Stimulated activated CD8-positive, alpha-beta memory T cell treated with anti-CD3 and anti-CD28 coated beads, Interleukin-12 subunit alpha, Interleukin-12 subunit beta, amount 100 ng/mL, for 1 hour (primary cell): Measurements from ENCODE around the gene SLC37A2.

Source experiments
- DNase-seq: peaks from one replicate; pipeline ENCODE4 v3.0.0-alpha.2; 2020; ENCODE audit warnings: low read depth

The SLC37A2 gene

GRCh38 chr11:125071435-125071834 lies 8.3 kb downstream of the SLC37A2 start:
- DNase-seq: no peak

DNA sequence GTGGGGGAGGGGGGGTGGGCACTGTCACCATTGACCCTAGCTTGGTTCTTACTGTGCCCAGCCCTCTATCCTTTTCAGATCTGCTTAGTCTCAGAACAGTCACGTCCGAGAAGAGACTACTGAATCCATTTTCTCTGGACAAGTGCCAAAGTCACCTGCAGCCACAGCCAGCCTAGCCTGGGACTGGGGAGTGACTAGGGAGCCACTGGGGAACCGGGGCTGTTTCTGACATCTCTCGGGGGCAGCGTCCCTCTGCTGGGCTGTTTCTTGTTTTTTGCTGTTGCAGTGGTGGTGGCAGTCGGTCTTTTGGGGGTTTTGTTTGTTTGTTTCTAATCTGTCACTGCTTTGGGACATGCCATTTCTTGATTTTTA lies 8.7 kb downstream of the SLC37A2 start:
- no peak for DNase-seq

DNA sequence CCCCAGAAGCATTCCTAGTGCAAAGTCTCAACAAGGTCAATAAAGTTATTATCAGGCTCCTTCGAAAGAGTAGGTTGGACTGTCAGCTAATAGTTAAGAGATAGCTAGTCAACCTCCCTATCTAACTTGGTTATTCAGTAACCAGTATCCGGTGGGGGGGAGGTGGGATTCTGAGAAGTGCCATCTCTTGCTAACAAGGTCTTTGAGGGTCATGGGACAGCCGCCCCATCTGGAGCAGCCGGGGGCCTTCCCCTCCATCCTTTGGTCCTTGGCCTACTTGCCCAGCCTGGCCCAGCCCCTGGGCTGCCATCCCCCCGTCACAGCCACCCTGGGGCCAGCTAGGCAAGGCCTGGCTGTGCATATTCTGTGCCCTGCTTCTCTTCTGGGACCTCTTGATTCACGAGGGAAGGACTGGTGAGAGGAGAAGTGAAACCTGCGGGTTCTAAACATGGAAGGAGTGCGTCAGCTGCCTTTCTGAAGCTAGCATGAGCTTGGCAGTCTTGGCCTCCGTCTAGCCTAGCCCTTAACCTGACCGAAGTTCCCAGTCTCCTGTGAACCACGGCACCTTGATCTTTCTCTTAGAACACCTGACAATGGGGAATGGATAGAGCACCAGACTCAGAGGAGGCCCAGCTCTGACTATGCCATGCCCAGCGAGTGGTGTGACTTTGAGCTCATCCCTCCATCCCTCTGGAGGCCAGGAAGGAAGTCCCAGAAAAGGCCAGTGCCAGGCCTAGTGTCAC lies 9.3 kb downstream of the SLC37A2 start:
- DNase-seq: no peak

- no peak for DNase-seq
These were observed 10.0 kb downstream of the SLC37A2 start for GRCh38 chr11:125072961-125073590.

DNA sequence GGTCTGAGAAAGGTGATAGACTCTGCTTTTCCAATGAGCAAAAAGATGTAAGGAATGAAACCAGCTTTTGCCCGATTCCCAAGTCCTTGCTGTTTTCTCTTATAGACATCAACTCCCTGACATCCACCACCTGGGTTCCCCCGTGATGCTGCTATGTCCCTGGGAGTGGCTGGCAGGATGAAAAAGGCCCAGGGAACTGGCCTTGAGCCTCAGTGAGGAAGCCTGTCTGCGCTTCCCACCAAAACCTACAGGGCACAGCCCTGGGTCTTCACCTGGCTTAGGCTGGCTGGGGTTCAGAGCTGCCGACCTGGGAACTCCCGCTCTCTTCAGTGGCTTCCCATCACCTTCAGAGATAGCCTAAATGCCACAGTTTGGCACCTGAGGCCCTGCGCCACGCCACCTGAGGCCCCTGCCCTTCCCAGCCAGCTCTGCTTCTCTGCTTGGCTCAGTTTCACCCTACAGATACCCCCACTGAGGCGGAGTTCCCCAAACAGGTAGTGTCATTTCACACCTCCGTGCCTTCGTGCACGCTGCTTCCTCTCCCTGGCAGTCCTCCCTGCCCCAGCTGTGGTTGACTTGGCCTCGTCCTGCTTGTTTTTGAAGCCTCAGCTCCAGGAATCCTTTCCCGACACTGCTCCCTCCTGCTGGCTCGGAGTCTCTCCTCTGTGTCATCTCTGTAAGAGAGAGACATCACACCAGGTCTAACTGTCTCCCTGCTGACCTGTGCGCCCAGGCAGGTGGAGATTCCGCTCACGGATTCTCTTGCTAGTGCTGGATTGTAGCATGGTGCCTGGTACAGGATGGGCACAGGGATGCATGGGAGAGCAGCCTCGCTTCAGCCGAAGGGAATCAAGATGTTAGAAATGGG lies 10.7 kb downstream of the SLC37A2 start:
- DNase-seq: no peak

DNA sequence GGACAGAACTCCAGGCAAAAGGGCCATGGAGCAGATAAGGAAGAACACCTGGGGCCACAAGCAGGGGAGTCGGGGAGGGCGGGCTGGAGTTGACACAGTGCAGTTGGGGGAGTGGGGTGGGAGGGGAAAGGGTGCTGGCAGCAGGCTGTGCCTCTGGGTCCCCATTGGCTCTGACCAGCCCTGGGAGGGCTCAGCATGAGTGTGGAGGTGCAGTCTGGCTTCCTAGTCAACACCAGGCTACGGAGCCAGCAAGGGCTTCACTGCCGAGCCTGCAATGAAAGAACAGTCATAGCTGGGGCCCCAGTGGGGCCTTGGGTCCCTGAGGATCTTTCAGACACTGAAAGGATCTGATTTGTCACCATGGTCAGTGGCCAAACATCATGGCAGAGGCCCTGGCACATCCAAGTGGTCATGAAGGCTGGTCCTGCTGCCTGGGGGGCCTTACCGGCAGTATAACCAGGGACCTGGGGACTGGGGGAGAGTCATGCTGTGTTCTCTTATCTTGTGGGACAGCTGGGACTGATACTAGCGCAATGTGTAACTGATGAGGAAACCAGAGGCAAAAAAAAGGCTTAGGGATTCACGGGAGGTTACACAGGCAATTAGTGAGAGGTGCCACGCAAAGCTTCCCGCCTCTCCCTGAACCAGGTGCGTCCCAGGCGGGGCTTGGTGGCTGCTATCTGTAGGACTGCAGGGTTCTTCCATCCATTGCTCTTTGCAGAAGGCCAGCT lies 11.6 kb downstream of the SLC37A2 start:
- no peak for DNase-seq

DNA sequence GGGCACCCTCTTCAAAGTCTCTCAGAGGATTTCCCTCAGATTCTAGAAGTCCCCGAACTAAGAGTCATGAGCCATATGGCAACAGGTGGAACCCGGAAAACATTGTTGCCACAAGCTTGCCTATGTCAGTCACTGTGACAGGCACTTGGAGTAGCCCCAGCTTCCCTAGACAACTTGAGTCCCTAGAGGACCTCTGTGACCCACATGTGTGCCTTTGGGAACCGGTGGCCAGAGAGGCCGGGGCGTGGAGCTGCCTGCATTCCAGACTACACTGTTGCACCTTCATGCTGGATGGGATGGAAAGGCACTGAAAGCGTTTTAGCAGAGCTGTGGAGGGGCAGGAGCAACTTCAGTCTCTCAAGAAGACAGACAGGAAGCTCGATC lies 12.1 kb downstream of the SLC37A2 start:
- no peak for DNase-seq

GRCh38 chr11:125075900-125076317 lies 12.8 kb downstream of the SLC37A2 start:
- no peak for DNase-seq

- no peak for DNase-seq
These were observed 13.4 kb downstream of the SLC37A2 start for GRCh38 chr11:125076378-125076945.

DNA sequence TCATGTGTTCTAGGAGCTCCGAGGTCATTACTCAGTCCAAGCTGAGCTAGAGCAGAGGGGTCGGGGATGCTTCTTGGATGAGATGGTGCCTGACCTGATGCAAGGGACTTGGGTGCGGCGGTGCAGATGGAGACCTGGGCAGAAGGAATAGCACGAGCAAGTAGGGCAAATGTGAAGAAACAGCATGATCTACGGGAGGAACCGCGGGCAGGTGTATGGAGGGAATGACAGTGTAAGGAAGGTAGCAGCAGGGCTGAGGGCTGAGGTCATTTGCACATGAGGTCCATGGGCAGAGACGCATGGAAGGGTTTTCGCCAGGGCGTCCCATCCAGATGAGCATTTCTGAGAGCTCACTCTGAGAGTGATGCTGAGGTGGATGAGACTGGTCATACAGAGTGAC lies 14.9 kb downstream of the SLC37A2 start:
- no peak for DNase-seq

DNA sequence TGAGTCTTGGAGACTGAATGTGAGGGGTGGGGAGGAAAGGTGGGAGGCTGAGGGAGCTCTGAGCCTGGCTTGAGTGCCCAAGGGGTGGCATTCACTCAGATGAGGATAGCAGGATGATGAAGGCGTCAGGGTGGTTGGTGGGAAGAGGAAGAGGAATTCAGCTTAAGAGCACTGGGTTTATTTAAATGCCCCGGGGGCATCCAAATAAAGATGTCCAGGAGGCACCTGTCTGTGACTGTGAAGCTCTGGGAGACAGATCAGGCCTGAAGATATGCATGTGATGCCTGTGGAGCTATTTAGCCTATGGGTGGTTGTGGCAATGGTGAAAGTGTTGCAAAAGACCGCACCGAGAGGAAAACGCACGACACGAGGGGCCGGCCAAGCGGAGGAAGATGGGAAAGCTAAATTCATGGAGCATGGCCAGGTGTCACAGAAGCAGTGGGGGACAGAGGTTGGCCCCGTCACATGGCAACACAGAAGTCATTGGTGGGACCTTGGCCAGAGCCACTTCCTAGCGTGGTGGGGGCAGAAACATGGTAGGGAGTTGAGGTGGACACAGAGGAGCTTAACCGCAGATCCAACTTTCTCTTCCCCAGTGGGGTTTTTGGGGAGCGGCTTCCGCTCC lies 15.5 kb downstream of the SLC37A2 start:
- no peak for DNase-seq

- no peak for DNase-seq
These were observed 16.2 kb downstream of the SLC37A2 start for GRCh38 chr11:125079151-125079877.

DNA sequence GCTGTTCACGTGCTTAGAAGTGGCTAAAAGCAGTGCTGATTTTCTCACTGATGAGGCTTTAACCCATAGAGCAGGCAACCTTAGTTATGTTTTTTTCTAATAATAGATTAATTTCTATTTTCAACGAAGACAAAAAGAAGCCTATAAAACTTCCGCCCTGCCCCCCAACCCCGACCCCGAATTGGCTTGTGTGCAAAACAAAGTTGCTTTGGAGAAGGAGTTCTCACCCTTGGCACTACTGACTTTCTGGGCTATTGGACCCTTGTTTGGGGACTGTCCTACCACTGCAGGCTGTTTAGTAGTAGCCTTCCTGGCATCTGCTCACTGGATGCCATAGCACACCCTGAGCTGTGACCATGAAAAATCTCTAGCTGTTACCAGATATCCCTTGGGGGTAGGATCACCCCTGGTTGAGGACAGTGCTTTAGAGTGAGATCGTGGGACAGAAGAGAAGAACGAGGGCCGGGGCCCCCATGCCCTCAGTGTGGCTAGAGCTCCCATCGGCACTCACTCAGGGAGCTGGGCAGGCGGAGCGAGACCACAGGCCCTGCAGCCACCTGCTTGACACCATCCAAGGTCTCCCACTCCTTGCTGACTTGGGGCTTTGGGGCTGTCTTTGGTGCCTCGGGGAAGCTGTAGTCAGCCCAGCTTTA lies 16.9 kb downstream of the SLC37A2 start:
- no peak for DNase-seq

DNA sequence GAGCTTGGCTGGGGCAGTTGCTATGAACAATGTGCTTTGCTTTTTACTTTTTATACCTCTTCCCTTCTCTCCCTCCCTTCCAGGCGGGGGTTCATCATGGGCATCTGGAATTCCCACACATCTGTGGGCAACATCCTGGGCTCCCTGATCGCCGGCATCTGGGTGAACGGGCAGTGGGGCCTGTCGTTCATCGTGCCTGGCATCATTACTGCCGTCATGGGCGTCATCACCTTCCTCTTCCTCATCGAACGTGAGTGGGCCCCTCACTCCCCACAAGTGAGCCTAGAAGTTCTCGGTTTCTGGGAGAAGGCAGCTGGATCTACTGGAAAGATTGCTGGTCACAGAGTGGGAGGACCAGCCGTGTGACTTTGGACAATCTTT lies 17.4 kb downstream of the SLC37A2 start:
- no peak for DNase-seq

GRCh38 chr11:125081098-125081798 lies 18.1 kb downstream of the SLC37A2 start:
- no peak for DNase-seq

DNA sequence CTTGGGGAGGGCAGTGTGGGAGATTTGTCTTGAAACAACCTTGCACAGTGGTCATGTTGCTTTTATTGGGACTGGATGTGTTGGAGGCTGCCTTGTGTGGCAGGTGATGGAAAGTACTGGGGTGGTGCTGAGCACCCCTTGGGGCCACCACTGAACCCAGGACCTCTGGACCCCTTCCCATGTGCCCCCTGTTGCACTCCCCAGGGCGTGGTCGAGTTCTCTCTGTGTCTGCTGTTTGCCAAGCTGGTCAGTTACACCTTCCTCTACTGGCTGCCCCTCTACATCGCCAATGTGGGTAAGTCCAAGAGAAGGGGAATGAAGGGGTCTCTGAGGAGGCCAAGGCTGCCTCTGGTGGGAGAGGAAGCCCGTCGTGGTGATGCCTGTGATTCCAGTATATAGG lies 18.9 kb downstream of the SLC37A2 start:
- no peak for DNase-seq

DNA sequence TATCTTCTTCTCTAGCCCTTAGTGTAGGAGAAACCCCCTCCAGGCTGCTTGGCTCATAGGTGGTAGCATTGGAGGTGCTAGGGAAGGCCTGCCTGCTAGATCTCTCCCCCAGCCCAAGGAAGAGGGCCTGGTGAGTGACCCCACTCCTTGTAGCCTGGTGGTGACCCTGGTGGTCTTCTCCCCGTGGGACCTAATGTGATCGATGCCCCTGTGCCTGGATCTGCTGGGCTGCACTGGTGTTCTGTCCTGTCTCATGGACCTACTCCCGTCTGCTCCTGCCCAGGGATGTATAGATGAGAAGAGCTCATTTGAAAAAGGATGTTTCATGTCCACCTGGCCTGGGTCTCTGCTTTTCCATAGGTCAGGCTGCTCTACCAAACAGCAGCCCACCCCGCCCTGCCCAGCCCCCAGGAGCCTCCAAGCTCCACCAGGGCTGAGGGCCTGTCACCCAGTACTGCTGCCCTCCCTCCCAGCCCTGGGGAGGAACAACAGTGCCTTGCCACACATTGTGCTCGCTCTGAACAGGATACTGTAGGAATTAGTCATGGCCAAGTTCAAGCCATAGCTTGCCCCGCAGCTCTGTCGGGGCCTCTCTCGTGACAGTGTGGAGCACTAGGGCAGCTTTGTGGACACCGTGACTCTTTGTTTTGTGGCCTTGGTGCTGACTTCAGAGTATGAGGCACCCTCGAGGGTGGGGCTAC lies 19.7 kb downstream of the SLC37A2 start:
- DNase-seq: no peak

DNA sequence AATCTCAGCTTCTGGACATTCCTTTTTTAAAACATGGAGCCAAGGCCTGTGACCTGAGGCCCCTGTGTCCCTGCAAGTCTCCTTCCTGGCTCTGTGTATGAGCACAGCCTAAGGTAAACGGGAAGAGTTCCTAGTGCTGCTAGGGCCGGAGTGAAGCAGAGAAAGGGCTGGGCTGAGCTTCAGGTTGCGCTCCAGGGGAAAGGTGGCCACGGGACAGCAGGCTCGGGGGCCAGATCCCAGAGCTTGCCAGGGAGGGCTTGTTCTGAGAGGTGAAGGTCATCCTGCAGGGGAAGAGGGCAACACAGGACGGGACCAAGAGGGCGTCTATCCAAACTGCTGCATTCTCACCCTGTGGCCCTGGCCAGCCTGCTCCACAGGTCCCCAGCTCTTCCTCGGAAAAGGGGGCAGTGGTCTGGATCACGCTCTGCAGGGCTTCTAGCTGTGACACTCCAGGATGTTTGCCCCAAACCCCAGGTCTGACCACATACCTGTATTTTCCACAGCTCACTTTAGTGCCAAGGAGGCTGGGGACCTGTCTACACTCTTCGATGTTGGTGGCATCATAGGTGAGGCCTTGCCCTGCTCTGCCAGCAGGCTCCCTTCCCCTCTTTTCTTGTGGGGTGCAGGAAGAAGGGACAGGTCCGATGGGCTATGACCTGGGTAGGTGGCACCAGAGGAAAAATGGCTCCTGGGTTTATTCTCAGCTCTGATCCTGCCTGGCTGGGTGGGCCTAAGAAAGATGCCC lies 20.4 kb downstream of the SLC37A2 start:
- DNase-seq: no peak
